ENCODE measurements around the gene TCTN1.
A peak's percentile ranks its signal among the peaks of the same experiment; 100 is the strongest.
"Not testable (repeated sequence)": the region's sequence is repeated elsewhere in the genome, so short reads cannot be mapped to it uniquely, and the experiment has no call there.

TCTN1 gene

DNA sequence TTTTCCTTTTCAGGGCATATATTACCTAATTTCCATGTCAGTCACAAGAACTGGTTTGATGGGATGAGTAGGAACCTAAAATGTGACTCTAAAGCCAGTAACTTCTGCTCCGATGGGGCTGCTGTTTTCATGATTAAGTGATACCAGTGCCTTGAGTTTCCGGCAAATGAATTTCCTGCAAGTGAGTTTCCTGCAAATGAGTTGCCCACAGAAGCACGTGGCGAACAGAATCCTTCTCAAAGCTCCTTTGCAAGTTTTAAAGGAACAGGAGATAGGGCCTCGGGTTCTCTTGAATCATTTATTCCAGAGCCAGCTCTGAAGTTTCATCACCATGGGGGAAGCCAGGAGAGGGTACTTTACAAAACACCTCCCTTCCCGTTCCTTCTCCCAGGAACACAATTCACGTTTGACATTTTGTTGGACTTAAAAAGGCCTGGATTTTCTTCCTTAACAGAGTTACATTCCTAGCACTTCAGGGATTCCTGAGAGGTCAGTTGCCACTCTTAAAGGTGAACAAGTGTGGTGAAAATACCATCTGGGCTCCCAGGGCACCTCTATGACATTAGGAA is 28.6 kb upstream of the TCTN1 start:
- no peak for DNase-seq (ENCODE audit: low read depth, low spot score)

DNA sequence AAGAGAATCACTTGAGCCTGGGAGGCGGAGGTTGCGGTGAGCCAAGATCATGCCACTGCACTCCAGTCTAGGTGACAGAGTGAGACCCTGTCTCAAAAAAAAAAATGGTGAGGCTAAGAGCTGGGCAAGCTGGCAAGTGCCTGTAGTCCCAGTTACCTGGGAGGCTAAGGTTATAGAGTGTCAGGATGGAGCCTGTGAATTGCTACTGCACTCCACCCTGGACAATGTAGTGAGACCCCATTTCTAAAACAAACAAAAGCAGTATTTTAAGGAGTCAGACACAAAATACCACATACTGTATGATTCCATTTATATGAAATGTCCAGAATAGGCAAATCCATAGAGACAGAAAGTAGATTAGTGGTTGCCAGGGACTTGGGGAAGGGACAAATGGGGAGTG is 26.8 kb upstream of the TCTN1 start:
- DNase-seq (ENCODE audit: low read depth, low spot score), result not testable (repeated sequence)

DNA sequence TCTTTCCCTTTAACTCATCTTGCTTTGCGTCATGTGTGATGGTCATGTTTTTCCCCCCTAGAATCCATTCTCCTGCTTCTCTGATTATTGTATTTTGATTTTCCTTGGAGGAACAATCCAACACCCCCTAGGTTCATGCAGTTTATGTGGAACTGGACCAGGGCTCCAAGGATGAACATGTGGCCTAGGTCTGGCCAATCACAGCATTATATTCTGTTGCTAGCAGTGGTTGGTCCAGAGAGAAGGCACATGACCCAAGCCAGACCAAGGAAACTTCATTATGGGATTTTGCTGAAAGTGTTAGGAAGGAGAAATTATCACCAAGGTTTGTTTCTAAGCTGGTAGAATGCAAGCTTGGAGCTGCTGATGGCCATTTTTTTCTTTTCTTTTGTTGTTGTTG is 23.9 kb upstream of the TCTN1 start:
- no peak for DNase-seq (ENCODE audit: low read depth, low spot score)

DNA sequence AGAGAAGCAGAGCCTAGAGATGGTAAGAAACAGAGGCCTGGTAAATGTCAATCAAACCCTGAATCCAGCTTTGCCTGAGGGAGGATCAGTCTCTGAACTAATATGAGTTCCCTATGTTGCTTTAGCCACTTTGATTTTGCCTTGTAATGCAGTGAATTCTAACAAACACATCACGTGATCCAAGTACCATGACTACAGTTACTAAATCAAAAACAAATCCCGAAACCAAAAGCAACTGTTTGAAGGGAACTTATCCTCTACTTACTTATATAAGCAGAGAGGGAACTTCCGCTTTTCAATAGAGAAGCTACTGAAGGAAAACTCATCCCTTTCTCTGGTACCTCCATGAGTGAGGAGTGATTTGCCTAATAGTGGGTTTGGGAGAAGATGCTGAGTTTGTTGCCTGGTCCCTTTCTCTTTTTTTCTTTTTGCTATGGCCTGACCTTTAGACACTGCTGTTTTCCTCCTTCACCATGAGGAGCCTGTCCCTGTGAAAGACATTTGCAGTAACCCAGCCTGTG is 23.1 kb upstream of the TCTN1 start:
- DNase-seq (ENCODE audit: low read depth, low spot score), result no peak

DNA sequence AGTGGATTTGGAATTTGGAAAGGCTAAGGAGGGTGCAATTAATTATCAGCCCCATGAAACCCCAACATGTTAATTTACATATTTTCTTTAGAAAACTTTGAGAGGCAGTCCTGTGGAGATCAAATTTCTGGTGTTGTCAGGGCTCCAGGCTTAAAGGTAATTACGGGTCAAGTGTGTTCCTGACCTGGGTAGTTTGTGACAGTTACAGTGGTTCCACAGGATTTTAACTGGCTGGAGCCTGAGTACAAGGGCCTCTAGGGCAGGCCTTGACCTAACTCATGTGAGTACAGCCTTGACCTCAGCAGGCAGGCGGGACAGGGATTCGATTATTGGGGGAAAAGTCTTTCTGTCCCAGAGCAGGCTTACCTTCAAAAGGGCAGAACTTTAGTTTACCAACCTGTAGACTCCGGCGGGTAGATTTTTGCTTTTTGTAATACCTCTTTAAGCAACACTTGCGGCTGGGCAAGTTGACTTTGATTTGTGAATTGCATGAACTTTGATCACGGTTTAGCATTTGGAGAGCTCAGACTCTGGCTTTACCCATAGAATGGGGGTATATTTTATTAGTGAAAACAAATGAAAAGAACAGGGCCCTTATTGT is 22.4 kb upstream of the TCTN1 start:
- no peak for DNase-seq (ENCODE audit: low read depth, low spot score)

DNA sequence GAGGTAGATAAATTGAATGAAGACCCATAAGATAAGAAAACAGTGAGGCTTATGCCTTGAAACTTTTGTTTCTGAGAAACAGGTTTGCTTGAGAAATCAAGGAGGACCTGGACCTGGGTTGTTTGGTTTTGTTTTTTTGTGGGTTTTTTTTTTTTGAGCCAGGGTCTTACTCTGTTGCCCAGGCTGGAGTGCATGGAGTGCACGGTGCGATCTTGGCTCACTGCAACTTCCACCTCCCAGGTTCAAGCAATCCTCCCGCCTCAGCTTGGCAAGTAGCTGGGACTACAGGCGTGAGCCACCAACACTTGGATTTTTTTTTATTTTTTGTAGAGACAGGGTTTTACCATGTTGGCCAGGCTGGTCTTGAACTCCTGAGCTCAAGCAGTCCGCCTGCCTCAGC is 21.9 kb upstream of the TCTN1 start:
- no peak for DNase-seq (ENCODE audit: low read depth, low spot score)

DNA sequence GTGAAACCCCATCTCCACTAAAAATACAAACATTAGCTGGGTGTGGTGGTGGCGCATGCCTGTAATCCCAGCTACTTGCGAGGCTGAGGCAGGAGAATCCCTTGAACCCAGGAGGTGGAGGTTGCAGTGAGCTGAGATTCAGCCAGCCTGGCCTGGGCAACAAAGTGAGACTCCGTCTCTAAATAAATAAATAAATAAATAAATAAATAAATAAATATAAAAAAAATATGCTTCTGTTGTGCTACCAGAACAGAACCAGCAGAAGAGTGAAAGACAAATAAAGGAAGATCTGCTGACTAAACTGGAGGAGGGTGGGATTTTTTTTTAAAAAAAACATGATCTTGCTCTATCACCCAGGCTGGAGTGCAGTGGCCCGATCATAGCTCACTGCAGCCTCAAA is 21.0 kb upstream of the TCTN1 start:
- not testable (repeated sequence) for DNase-seq (ENCODE audit: low read depth, low spot score)

DNA sequence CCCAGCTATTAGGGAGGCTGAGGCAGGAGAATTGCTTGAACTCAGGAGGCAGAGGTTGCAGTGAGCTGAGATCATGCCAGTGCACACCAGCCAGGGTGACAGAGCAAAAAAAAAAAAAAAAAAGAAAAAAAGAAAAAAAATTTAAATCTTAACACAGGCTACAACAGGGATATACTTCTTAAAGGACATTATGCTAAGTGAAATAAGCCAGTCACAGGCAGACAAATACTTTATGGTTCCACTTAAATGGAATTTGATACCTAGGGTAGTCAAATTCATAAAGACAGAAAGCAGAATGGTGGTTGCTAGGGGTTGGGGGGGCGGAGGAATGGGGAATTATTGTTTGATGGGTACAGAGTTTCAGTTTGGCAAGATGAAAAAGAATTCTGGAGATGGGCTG is 16.0 kb upstream of the TCTN1 start:
- no peak for DNase-seq (ENCODE audit: low read depth, low spot score)

DNA sequence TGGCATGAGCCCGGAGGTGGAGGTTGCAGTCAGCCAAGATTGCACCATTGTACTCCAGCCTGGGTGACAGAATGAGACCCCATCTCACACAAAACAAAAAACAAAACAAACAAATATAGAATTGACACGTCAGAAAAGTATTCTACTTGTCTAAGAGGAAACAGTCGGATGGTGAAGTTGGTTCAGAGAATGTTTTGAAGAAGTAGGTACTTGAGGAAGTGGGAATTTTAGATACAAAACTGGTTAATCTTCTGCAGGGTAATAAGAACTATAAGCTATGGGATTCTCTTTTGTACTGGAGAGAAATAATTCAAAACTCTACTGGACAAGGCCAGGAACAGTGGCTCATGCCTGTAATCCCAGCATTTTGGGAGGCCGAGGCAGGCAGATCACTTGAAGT is 14.6 kb upstream of the TCTN1 start:
- no peak for DNase-seq (ENCODE audit: low read depth, low spot score)

DNA sequence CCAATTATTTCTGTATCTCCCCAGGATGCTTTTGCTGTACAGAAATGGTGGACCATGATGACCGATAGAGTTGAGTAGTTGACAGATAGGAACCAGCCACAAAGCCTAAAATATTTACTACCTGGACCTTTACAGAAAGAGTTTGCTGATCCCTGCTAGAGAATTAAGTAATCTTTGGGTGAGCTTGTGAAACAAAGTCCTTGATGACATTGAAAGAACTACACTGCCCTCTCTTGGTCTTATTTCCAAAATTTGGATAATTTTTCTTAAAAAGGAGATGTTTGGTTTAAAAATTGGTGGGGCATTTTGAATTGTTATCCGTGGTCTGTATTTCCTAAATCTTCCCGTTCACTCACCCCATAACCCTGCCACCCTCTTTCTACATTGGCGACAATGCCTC is 13.7 kb upstream of the TCTN1 start:
- DNase-seq (ENCODE audit: low read depth, low spot score), result no peak

DNA sequence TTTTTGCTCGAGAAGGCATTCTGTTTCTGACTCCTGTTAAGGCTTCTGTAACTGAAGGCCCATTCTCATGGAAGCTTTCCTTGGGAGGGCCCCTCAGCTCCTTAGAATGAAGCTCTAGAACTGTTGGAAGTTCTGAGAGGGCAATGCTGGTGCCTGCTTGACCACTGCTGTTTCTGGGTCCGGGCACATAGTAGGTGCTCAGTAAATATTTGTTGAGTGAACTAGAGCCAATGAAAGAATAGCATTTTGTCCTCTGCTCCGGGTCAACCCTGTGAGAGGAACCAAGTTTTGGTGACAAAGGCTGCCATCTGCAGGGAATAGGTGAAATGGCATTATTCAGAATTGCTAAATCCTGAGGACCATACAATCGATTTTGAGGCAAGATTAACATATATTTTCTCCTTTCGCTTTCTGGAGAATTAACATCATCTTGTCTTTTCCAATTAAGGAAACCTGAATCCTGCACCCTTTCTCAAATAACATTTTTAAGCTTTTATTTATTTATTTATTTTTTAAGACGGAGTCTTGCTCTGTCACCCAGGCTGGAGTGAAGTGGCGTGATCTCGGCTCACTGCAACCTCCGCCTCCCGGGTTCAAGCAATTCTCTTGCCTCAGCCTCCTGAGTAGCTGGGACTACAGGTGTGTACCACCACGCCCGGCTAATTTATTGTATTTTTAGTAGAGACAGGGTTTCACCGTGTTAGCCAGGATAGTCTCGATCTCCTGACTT is 11.7 kb upstream of the TCTN1 start:
- peak; percentile 47 for DNase-seq (ENCODE audit: low read depth, low spot score)

DNA sequence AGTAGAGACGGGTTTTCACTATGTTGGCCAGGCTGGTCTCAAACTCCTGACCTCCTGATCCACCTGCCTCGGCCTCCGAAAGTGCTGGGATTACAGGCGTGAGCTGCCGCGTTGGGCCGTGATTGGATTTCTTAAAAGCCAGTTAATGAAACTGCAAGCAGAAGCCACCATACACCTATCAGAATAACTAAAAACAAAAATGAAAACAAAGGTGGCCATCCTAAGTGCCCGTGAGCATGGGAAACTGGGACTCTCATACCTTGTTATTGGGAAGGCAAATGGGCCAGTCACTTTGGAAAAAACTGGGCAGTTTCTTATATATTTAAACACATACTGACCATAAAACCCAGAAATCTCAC is 7.7 kb upstream of the TCTN1 start:
- no peak for DNase-seq (ENCODE audit: low read depth, low spot score)

DNA sequence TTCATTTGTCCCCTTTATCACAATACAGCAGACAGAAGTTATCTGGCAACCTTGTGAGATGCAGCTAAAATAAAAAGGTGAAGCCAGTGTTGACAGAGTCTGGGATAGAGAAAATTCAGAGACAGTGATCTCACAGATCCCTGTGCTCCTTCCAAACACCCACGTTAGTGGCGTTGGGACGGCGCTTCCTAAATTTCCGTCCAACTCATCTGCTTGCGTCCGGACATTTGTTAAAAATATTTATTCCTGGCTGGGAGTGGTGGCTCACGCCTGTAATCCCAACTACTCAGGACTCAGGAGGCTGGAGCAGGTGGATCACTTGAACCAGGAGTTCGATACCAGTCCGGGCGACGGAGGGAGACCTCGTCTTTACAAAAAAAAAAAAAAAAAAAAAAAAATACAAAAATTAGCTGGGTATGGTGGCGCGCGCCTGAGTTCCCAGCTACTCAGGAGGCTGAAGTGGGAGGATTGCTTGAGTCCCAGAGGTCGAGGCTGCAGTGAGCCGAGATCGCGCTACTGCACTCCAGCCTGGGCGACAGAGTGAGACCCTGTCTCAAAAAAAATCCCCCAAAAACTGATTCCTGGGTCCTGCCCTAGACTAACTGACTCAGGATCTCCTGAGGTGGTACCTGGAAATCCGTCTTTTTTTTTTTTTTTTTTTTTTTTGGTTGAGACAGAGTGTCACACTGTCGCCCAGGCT is 708 bp upstream of the TCTN1 start:
- DNase-seq (ENCODE audit: low read depth, low spot score), result no peak

DNA sequence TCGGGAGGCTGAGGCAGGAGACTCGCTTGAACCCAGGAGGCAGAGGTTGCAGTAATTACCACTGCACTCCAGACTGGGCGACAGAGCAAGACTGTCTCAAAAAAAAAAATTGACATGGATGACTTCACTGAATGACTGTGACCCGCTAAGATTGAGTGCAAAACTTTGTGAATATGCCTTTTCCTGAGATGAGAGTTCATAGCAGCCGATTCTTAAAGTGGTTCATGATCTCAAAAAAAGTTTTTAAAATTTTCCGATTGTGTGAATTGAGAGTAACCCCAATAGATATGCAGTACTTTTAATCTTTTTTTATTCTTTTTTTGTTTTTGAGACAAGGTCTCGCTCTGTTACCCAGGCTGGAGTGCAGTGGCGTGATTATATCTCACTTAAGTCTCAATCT is 1.2 kb downstream of the TCTN1 start:
- DNase-seq (ENCODE audit: low read depth, low spot score), result no peak

DNA sequence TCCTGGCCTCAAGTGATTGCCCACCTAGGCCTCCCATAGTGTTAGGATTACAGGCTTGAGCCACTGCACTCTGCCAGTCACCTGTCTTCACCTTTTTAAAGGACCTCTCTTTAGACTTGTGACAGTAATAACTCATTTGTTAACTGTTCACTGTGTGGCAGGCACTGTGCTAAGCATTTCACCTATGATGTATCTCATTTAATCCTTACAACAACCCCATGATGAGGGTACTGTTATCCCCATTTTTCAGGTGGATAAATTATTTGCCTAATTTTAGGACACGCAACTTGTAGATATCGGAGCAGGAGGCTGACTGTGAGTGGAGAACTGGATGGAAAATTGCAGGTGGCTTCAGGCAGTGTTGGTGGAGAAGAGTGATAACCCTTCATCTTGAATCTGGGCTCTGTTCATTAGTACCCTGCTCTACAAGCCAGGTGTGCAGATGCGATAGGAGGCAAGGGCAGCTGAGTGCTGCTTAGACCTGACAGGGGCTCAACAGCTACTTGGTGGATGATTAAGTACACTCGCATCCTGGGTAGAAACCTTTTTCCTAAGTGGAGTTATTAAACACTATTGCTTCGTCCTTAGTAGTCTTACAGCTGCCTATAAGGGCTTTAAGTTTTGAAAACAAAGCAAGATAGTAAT is 2.7 kb downstream of the TCTN1 start:
- no peak for DNase-seq (ENCODE audit: low read depth, low spot score)

DNA sequence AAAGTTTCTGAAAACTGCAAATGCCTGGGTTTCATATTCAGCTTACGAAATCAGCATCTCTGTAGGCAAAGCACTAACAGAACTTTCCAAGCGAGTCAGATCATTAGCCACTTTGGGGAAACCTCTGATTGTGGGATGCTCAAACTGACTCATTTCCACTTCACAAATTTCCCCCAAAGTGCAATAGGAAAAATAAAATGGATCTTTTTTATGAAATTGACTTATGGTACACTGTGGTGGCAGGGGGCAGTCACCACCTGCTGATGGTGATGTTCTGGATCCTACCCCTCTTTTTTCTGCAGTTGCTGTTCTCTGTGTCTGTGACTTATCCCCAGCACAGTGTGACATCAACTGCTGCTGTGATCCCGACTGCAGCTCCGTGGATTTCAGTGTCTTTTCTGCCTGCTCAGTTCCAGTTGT is 5.6 kb downstream of the TCTN1 start:
- no peak for DNase-seq (ENCODE audit: low read depth, low spot score)

DNA sequence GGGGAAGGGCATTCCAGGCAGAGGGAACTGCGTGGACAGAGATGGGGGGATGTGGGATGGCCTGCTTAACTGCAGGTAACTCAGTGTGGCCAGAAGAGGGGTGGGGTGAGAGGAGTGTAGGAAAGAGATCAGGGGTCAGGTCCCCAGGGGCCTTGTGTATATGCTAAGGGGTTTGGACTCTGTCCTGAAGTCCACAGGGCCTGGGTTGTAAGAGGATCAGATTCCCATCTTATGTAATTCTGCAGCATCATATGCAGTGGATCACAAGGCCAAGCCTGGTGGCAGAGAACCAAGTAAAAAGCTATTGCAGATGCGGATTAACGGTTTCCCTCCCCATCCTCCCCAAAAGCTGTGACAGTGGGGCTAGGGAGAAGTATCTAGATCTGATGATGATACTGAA is 8.7 kb downstream of the TCTN1 start:
- no peak for DNase-seq (ENCODE audit: low read depth, low spot score)

DNA sequence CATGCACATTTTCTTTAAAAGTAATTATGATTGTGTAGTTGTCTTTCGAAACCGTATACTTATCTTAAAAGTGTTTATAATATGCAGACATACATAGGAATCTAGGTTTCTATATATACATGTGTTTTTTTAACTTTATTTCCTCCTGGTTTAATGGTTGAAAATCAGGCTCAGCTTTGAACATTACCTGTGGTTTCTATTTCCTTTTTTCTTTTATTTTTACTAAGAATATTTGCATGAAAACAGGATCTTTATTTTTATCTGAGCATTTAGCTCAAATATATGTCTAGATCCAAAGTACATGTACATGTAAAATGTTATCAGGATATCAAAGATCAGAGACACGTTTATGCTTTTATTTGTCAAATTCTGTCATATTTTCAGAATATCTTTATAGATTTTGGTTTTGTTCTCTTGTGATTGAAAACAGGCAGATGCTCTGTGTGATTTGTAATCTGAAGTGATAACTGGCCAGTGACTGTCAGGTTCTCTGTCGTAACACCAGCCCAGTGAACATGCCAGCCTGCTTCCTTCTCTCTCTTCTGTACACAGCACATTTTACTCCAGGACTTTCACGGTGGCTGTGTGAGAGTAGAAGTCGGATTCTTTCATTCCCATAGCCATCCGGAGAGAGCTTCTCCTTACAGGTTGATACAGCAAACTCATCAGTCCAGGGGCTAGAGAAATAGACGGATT is 13.7 kb downstream of the TCTN1 start:
- no peak for DNase-seq (ENCODE audit: low read depth, low spot score)

DNA sequence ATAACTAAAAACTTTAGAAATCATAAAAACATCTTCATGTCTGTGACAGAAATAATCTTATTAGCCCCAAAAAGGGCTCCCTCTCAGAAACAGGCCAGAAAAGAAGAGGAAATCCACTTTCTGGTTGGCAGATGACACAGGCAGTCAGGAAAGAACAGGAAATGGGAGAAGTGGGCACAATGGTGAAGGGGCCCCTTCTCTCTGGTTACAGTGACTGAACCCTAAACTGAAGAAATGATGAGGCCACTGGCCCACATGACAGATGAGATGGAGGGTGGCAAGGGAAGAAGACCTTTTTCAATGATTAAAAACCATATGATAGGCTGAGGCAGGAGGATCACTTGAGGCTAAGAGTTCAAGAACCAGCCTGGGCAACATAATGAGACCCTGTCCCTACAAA is 21.1 kb downstream of the TCTN1 start:
- no peak for DNase-seq (ENCODE audit: low read depth, low spot score)

DNA sequence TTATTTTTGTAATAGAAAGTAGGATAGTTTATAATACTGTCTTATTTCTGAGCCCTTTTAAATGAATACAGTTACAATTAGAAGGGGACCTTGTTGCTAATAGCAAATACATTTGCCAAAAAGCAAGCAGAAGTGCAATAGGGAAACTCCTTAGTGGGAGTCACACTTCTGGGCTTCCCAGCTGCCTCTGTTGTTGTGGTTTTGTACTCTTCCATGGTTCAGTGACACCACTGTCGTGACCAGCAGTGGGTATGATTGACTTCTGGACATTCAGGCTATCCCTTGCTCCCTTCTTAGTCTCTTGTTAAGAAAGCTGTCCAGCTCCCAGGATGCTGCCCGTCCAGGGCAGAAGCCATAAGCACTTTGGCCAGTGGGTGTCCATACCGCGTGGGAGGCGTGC is 22.6 kb downstream of the TCTN1 start:
- DNase-seq (ENCODE audit: low read depth, low spot score), result no peak

DNA sequence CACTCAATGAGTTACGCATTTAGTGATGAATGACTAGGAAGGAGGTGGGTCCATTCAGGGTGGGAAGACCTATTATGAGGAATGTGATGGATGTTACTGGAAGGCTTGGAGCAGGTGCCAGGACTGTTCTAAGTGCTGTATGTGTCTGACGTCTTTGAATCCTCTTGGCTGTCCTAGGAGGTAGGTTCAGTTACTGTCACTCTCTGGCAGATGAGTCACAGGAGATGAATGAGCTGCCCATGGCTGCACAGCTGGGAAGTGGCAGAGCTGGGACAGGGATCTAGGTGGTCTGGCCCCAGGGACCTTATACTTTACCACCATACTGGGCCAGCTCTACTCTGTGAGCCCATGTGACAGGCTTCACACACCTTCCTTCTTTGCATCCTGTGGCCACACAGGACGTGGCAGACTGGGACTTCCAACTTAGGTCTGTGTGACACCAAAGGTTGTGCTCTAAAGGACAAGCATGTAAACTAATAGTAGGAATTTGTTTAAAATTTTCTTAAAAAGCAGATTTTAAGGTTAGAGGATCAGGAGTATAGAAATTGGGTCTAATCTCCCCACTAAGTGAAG is 24.0 kb downstream of the TCTN1 start:
- DNase-seq (ENCODE audit: low read depth, low spot score), result no peak

All from iPS DF 19.7 (cell line).